ENCODE results near the gene DNAJC13.

DNA sequence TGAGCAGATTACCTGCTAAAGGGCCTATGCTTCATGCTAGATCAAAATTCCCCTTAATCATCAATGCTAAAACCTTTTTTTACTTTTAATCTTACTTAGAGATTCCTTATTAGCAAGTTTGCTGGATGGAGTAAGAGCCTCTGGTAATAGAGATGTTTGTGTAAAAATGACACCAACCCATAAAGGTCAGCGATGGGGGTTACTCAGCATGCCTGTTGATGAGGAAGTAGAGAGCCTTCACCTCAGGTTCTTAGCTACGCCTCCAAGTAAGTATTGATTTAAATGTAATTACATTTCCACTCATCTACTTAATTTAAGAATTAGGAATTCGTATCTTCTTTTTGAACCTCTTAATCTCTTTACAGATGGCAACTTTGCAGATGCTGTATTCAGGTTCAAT is 38.8 kb downstream of the DNAJC13 start:
- TF ChIP-seq EZH2 (IDR thresholded peaks at IDR 0.05) (no peak), POLR2A (IDR thresholded peaks at IDR 0.05; ENCODE audit: borderline replicate concordance, extremely low read depth, insufficient read depth, insufficient read length) (no peak)
